HG03066 (cell line): ENCODE data around the gene FEN1.

Experiments used
- ATAC-seq: cut with Tn5 transposase; IDR thresholded peaks from one replicate; pipeline ENCODE4 v1.9.1; 2021; ENCODE audit warnings: low read depth; ENCODE audit not compliant: unreplicated experiment

The FEN1 gene

GRCh38 chr11:61774411-61774810, 18.3 kb upstream of the FEN1 start:
- ATAC-seq, result no peak

DNA sequence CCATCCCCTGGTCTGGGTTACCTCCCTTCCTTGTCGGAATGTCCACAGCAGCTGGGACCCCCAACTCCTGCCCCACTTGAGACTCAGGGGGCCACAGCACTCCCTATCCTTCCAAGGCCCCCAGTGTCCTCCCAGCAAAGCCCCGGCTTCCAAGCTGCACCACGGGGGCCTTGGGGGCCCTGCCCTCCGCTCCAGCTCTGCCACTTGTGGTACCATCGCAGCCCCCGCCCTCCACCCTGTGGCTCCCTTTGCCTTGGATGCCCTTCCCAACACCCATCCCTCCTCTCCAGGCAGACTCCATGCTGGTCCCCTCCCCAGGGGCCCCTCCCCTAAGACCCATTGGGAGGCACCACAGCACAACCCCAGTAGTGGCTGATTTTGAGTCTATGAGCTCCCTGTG, 17.6 kb upstream of the FEN1 start:
- ATAC-seq, result no peak

DNA sequence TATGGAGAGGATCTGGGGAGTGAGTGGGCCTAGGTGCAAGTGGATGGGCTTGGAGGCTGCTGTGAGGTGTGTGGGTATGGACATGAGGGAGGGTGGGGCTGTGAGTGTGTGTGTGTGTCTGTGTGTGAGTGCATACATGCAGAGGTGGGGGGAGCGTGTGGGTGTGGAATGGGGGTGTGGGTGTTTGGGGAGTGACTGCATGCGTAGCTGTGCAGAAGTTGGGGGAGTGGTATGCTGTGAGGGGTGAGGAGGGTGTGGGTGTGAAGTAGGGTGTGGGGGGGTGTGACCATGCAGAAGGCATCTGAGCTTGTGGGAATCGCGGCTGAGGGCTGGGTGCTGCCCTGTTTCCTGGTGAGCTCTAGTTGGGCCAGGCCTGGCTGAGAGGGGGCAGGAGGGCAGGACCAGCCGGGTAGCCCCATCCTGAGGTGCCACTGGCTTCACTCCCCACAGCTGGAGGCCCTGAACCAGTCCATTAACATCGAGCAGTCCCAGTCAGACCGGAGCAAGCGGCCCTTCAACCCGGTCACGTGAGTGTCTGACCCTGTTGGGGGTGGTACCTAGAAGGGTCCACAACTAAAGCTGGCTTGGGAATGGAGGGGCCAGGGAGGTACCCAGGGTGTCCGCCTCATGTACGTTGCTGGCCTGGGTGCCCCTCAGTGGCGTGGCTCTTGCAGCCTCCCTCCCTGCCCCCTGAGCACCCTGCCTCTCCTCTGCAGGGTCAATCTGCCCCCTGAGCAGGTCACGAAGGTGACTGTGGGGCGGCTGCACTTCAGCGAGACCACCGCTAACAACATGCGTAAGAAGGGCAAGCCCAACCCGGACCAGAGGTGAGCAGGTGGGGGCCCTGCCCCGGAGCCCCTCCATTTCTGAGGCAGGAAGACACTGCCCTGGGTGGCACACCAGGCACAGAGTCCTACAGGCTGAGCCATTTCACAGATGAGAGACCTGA, 16.8 kb upstream of the FEN1 start:
- no peak for ATAC-seq

DNA sequence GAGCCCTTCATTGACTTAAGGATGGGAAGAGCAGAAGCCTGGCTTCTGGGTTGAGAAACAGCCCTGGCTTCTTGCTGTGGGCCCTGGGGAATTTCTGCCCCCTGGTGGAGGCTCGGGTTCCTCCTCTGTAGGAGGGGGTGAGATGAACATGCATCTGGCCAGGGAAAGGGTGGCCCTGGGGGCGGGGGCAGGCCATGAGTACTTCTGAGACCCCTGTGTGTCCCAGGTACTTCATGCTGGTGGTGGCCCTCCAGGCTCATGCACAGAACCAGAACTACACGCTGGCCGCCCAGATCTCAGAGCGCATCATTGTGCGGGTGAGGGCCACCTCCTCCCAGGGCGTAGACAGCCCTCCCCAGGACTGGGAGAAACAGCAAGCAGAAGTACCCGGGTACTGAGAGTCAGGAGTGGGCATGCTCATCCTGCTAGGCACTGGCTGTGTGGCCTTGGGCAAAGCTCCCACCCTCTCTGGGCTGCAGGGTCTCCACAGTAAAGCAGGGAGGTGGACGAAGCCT, 16.1 kb upstream of the FEN1 start:
- ATAC-seq, result no peak

- no peak for ATAC-seq
These were observed 15.2 kb upstream of the FEN1 start for GRCh38 chr11:61777234-61778090.

GRCh38 chr11:61778357-61778886, 14.3 kb upstream of the FEN1 start:
- no peak for ATAC-seq

DNA sequence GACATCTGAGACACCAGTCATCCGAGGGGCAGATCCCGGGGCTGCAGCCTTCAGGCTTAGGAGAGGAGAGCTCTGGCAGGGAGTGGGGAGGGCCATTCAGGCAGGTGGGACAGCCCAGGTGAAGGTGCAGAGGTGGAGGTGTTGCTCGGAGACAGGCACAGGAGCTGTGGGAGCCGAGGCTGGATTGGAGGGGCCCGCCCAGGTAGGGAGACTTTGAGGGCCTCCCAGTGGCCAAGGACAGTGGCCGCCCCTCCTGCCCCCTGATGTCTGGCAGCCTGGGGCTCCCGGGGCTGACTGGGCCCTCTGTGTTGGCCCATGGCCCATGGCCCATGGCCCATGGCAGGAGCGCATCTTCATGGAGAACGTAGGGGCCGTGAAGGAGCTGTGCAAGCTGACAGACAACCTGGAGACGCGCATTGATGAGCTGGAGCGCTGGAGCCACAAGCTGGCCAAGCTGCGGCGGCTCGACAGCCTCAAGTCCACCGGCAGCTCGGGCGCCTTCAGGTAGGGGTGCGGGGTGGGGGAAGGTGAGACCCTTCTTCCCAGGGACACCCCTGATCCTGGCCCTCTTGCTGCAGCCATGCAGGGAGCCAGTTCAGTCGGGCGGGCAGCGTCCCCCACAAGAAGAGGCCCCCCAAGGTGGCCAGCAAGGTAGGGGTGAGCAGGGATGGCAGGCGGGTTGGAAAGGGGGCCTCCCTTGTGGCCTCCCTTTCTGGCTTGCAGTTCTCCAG, 13.6 kb upstream of the FEN1 start:
- ATAC-seq, result no peak

DNA sequence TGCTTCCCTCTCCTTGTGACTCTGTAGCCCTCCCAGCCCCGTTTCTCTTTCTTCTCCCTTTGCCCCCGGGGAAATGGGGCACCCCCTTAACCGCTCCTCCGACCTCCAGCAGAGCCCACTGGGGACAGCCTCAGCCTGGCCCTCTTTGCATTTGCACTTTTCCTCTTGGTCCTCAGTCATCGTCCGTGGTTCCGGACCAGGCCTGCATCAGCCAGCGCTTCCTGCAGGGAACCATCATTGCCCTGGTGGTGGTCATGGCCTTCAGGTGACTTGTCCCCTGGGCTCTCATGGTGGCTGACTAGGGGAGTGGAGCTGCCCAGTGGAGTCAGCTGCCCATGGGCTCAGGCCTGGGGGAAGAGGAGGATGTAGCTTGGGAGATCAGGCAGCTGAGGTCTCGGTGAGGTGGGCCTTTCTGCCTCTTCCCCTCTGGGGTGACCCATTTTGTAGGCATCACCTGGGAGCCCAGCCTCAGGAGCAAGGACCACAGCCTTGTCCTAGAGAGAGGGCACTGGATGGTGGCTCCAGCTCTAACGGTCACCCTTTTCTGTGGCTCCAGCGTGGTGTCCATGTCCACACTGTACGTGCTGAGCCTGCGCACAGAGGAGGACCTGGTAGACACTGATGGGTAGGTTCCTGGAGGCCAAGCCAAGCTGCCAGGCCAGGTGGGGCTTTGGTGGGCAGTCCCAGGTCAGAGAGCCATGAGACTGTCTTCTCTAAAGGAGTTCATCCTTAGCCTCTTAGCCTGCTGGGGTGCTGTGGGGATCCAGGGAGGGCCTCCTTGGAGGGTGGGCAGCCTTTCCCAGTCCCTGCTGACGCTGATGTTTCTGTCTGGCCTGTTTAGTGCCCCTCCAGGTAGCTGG, 12.8 kb upstream of the FEN1 start:
- ATAC-seq, result no peak

GRCh38 chr11:61780581-61781162, 12.0 kb upstream of the FEN1 start:
- no peak for ATAC-seq

DNA sequence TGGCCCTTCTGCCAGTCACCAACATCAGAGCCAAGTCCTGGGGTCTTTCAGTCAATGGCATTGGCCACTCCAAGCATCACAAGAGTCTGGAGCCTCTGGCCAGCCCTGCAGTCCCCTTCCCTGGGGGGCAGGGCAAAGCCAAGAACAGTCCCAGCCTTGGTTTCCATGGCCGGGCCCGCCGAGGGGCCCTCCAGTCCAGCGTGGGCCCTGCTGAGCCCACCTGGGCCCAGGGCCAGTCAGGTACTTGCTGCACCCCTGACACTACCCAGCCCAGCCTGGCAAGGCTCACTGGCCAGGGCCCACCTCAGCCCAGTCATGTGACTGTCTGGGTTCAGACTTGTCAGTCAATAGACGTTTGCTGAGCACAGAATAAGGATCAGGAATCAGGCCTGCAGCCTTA, 11.1 kb upstream of the FEN1 start:
- ATAC-seq, result no peak

GRCh38 chr11:61782299-61782698, 10.4 kb upstream of the FEN1 start:
- ATAC-seq, result no peak

GRCh38 chr11:61782841-61783240, 9.9 kb upstream of the FEN1 start:
- ATAC-seq, result no peak

DNA sequence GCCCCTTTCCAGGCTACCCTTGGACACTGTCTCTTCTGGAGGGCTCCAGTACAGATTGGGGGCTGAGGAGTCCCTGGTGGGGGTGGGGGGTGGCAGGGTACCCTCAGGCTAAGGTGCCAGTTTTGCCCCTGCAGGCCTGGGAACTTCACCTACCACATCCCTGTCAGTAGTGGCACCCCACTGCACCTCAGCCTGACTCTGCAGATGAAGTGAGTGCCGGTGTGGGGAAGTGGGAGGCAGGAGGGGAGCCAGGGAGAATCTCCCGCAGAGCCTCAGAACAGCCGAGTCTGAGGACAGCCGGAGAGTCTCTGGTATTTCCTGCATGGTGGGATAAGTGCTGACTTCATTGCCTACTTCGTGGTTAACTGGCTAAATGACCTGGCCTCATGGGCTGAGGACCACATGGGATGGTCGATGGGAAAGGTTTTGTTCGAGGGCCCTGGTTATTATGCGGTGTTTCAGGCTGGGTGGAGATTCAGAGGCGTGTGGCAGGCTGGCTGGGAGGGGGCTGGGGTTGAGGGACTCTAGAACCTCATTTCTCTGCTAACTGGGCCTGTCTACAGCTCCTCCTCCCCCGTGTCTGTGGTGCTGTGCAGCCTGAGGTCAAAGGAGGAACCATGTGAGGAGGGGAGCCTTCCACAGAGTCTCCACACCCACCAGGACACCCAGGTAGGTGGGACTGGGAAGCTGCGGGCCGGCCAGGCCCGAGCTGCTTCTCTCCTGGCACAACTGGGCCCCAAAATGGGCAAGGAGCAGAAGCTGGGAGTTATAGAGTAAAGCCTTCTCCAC, 8.8 kb upstream of the FEN1 start:
- no peak for ATAC-seq

DNA sequence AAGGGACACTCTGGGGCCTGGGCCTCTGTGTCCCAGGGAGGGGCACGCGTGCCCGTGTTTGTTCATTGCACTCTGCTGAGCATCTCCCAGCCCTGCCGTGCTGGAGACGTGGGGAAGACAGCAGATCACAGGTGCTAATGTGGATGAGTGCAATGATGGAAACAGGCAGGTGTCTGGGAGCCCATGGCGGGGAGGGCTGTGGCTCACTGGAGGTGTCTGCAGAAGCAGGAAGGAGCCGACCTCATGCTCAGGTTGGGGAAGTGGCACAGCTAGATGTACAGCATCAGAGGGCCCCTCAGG, 8.3 kb upstream of the FEN1 start:
- no peak for ATAC-seq

DNA sequence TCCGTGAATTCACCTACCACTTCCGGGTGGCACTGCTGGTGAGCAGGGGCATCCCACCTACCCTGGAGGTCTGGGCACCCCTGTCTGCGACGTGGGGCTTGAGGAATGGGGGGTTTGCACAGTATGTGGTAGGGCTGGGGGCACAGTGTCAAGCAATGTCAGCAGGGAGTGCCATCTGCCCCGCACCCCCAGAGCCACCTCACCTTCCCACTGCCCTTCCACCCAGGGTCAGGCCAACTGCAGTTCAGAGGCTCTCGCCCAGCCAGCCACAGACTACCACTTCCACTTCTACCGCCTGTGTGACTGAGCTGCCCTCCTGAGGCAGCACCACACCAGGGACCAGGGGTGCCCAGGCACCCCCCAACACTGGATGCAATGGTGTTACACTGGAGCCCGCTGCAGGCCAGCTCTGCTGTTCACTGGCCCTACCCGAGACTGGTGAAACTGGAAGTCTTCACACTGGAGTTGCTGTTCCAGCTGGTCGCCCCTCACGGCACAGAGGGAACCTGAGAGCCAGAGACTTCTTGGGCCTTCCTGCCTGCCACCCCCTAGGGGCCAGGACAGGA, 6.8 kb upstream of the FEN1 start:
- ATAC-seq, result no peak

- ATAC-seq, result no peak
These were observed 4.7 kb upstream of the FEN1 start for GRCh38 chr11:61787928-61788491.

DNA sequence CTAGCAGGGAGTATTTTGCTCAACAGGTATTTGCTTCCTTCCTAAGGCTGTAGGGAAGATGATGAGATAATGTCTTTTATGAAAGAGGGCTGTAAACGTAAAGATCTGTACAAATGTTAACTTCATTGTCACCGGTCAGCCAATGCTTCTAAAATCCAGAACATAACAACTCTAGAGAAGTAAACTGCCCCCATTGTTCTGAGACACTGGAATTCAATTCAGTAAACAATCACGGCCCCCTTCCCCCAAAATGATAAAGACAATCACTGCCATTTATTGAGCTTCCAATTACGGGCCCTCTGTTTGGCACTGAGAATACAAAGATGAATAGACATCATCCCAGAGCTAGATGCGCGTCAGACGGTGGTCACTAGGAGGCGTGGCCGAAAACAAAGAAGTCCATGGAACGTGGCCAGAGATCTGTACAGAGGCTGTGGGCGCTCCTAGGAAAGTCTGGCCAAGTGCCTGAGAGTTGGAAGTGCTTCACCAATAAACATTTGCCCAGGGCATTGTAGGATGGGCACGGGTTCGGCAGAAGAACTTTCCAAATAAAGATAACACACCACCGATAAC, 888 bp upstream of the FEN1 start:
- peak; percentile 25 for ATAC-seq
